Neuronal stem cell (in vitro differentiated cells): Measurements from ENCODE around the gene TMC3.

Experiments
- DNase-seq: peaks from one replicate; pipeline ENCODE4 v3.0.0-alpha.2; 2013; ENCODE audit warnings: low spot score
- H2AFZ ChIP-seq: one replicate; pipeline ENCODE4 v1.6.1; 2013; ENCODE audit warnings: mild to moderate bottlenecking, low read length, inconsistent platforms
- H2AK5ac ChIP-seq: 2 replicates; pipeline ENCODE4 v1.6.1; 2013; ENCODE audit warnings: low read depth, mild to moderate bottlenecking, inconsistent platforms, low read length, moderate library complexity, mixed read lengths
- H2BK120ac ChIP-seq: 2 replicates; pipeline ENCODE4 v1.6.1; 2013; ENCODE audit warnings: low read depth, mild to moderate bottlenecking, inconsistent platforms, low read length, moderate library complexity, mixed read lengths
- H2BK12ac ChIP-seq: one replicate; pipeline ENCODE4 v1.6.1; 2013; ENCODE audit warnings: low read length, inconsistent platforms
- H2BK15ac ChIP-seq: 2 replicates; pipeline ENCODE4 v1.6.1; 2013; ENCODE audit warnings: mild to moderate bottlenecking, low read length, inconsistent platforms, mixed read lengths
- H2BK5ac ChIP-seq: one replicate; pipeline ENCODE4 v1.6.1; 2013; ENCODE audit warnings: inconsistent platforms, mild to moderate bottlenecking, low read length, moderate library complexity
- H3K14ac ChIP-seq: one replicate; pipeline ENCODE4 v1.6.1; 2013; ENCODE audit warnings: low read length, inconsistent platforms
- H3K18ac ChIP-seq: 2 replicates; pipeline ENCODE4 v1.6.1; 2013; ENCODE audit warnings: low read length, inconsistent platforms
- H3K23ac ChIP-seq: 2 replicates; pipeline ENCODE4 v1.6.1; 2013; ENCODE audit warnings: low read depth, mild to moderate bottlenecking, mixed read lengths, low read length, inconsistent platforms; ENCODE audit not compliant: poor library complexity
- H3K27ac ChIP-seq: replicated peaks from 3 replicates; pipeline ENCODE4 v1.5.1; 2013; ENCODE audit warnings: low read length, inconsistent platforms
- H3K27me3 ChIP-seq, 3 experiments: 2 replicates each; pipeline ENCODE4 v1.6.1; 2013; ENCODE audit warnings: low read length in 3 of 3, mild to moderate bottlenecking in 2 of 3, inconsistent platforms in 1 of 3, low read depth in 1 of 3, mixed read lengths in 1 of 3, moderate library complexity in 1 of 3; ENCODE audit not compliant: control insufficient read depth in 3 of 3, insufficient read depth in 3 of 3
- H3K36me3 ChIP-seq, 2 donors: replicated peaks in 1 of 2; 2 replicates each; pipeline ENCODE4 v1.6.1; 2013; ENCODE audit warnings: low read length in 2 of 2; ENCODE audit not compliant: control insufficient read depth in 2 of 2, insufficient read depth in 2 of 2
- H3K4ac ChIP-seq: 2 replicates; pipeline ENCODE4 v1.6.1; 2013; ENCODE audit warnings: inconsistent platforms, mild to moderate bottlenecking, low read length, moderate library complexity
- H3K4me1 ChIP-seq, 2 donors: 1 replicate in 1 of 2; 2 replicates in 1 of 2; pipeline ENCODE4 v1.6.1; 2013; ENCODE audit warnings: low read length in 2 of 2, low read depth in 1 of 2; ENCODE audit not compliant: control insufficient read depth in 2 of 2, insufficient read depth in 1 of 2
- H3K4me2 ChIP-seq: one replicate; pipeline ENCODE4 v1.6.1; 2013; ENCODE audit warnings: mild to moderate bottlenecking, low read length, inconsistent platforms; ENCODE audit not compliant: insufficient read depth, poor library complexity, severe bottlenecking
- H3K4me3 ChIP-seq, 2 donors: 2 replicates each; pipeline ENCODE4 v1.5.1; 2013; ENCODE audit warnings: low read length in 2 of 2, mild to moderate bottlenecking in 2 of 2, inconsistent platforms in 1 of 2, moderate library complexity in 1 of 2
- H3K79me1 ChIP-seq: one replicate; pipeline ENCODE4 v1.6.1; 2013; ENCODE audit warnings: low read depth, mild to moderate bottlenecking, inconsistent platforms, low read length, moderate library complexity
- H3K9ac ChIP-seq: one replicate; pipeline ENCODE4 v1.6.1; 2013; ENCODE audit warnings: mild to moderate bottlenecking, low read depth, low read length, inconsistent platforms; ENCODE audit not compliant: poor library complexity
- H3K9me3 ChIP-seq, 2 donors: replicated peaks in 1 of 2; 2 replicates each; pipeline versions ENCODE3 to v1.6.1; 2013; ENCODE audit warnings: low read length in 2 of 2, mild to moderate bottlenecking in 2 of 2, inconsistent platforms in 1 of 2, low read depth in 1 of 2, mixed read lengths in 1 of 2, moderate library complexity in 1 of 2; ENCODE audit not compliant: control insufficient read depth in 2 of 2, insufficient read depth in 1 of 2
- H4K8ac ChIP-seq: one replicate; pipeline ENCODE4 v1.6.1; 2013; ENCODE audit warnings: low read depth, mild to moderate bottlenecking, inconsistent platforms, low read length, moderate library complexity
- H4K91ac ChIP-seq: one replicate; pipeline ENCODE4 v1.6.1; 2013; ENCODE audit warnings: low read length, low read depth, mild to moderate bottlenecking, inconsistent platforms; ENCODE audit not compliant: poor library complexity
- WGBS, 2 donors: extraction: QIAGEN DNeasy Blood & Tissue Kit; methylation state at CpG; one replicate each; pipeline ENCODE4 v1.1.7; 2013; ENCODE audit warnings: missing lambda C conversion rate in 2 of 2, mixed read lengths in 1 of 2; ENCODE audit not compliant: insufficient read length in 2 of 2, insufficient replicate concordance in 1 of 2; ENCODE audit errors: extremely low coverage in 2 of 2; 5-methylcytosine and 5-hydroxymethylcytosine counted together

TMC3 gene

GRCh38 chr15:81346611-81347010, 27.4 kb downstream of the TMC3 start:
- H2BK12ac ChIP-seq = no peak overlapping the region
- no peaks in the 10 kb centered on the region for H3K4me1 ChIP-seq
- H3K79me1 ChIP-seq = no peaks in the 10 kb centered on the region
- H3K14ac ChIP-seq = no peak overlapping the region
- no peak overlapping the region for H2BK5ac ChIP-seq
- H3K4me3 ChIP-seq = no peak overlapping the region
- H2BK120ac ChIP-seq = no peak overlapping the region
- no peak overlapping the region for H3K23ac ChIP-seq
- no peak overlapping the region for H4K91ac ChIP-seq
- H3K27ac ChIP-seq = no peak overlapping the region
- no peaks in the 10 kb centered on the region for H3K27me3 ChIP-seq
- no peak overlapping the region for H2BK15ac ChIP-seq
- H3K9ac ChIP-seq = no peak overlapping the region
- H3K4ac ChIP-seq = no peak overlapping the region
- no peak overlapping the region for H3K18ac ChIP-seq
- no peak overlapping the region for H3K4me2 ChIP-seq
- H3K36me3 ChIP-seq = no peaks in the 10 kb centered on the region
- no peak for DNase-seq
- no peak overlapping the region for H2AK5ac ChIP-seq
- H2AFZ ChIP-seq = no peak overlapping the region
- H4K8ac ChIP-seq = no peak overlapping the region
- H3K9me3 ChIP-seq = no peaks in the 10 kb centered on the region
- WGBS, 2 donors = no CpG with 5 or more reads among the region's 2 CpGs

DNA sequence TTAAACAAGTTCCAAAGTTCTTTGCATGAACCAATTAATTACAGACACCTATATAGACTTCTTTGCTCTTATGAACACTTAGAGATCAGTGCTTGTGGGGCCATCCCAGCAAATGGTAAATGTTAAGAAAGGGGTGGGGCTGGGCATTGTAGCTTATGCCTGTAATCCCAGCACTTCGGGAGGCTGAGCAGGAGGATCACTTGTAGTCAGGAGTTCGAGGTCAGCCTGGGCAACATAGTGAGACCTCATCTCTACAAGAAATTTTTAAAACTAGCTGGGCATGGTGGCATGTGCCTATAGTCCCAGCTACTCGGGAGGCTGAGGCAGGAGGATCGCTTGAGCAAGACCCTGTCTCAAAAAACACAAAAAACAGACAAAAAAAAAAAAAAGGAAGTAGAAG, 30.6 kb downstream of the TMC3 start:
- no peak overlapping the region for H2BK120ac ChIP-seq
- no peak overlapping the region for H2BK5ac ChIP-seq
- no peak overlapping the region for H2BK12ac ChIP-seq
- H3K4ac ChIP-seq = no peak overlapping the region
- H3K9ac ChIP-seq = no peak overlapping the region
- no peak for DNase-seq
- no CpG with 5 or more reads among the region's 4 CpGs for WGBS, 2 donors
- no peak overlapping the region for H4K91ac ChIP-seq
- H3K14ac ChIP-seq = no peak overlapping the region
- H3K27me3 ChIP-seq = no peaks in the 10 kb centered on the region
- H3K4me2 ChIP-seq = no peak overlapping the region
- H3K36me3 ChIP-seq = no peaks in the 10 kb centered on the region
- H3K4me3 ChIP-seq = no peak overlapping the region
- H3K27ac ChIP-seq = no peak overlapping the region
- H3K23ac ChIP-seq = no peak overlapping the region
- no peak overlapping the region for H2BK15ac ChIP-seq
- no peak overlapping the region for H2AK5ac ChIP-seq
- H3K79me1 ChIP-seq = no peaks in the 10 kb centered on the region
- no peak overlapping the region for H3K18ac ChIP-seq
- H3K9me3 ChIP-seq = no peaks in the 10 kb centered on the region
- H3K4me1 ChIP-seq = no peaks in the 10 kb centered on the region
- no peak overlapping the region for H2AFZ ChIP-seq
- no peak overlapping the region for H4K8ac ChIP-seq

DNA sequence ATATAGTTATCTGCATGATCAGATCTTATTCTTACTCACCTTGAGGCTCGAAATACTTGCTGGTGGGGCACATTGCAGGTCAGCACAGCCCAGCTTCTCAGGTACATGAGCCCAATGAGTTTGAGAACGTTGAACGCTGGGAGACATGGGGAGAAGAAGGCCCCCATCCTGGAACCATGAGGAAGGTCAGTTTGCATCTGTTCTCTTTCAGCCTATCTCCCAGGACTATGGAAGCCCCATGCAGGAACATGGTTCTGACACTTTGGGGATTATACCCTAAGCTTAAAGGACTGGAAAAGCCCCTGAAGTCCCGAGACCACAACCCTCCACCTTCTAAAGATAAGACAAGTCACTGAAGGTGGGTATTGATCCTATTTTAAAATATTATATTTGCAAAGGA, 32.7 kb downstream of the TMC3 start:
- Histone ChIP-seq H2BK5ac (no peak overlapping the region), H2AFZ (no peak overlapping the region), H3K4me1 (no peaks in the 10 kb centered on the region), H3K4me2 (no peak overlapping the region), H2BK120ac (no peak overlapping the region), H3K18ac (no peak overlapping the region), H3K4ac (no peak overlapping the region), H2BK15ac (no peak overlapping the region), H3K9me3 (no peaks in the 10 kb centered on the region), H2AK5ac (no peak overlapping the region), H3K23ac (no peak overlapping the region), H2BK12ac (no peak overlapping the region), H4K91ac (no peak overlapping the region), H3K79me1 (no peaks in the 10 kb centered on the region), H3K14ac (no peak overlapping the region), H3K4me3 (no peak overlapping the region), H3K27me3 (no peaks in the 10 kb centered on the region), H3K36me3 (no peaks in the 10 kb centered on the region), H3K27ac (no peak overlapping the region), H4K8ac (no peak overlapping the region), H3K9ac (no peak overlapping the region)
- no peak for DNase-seq
- WGBS, 2 donors = no CpG with 5 or more reads among the region's 4 CpGs

- no peak overlapping the region for H3K4me3 ChIP-seq
- H2BK12ac ChIP-seq = no peak overlapping the region
- H3K9ac ChIP-seq = no peak overlapping the region
- H2AFZ ChIP-seq = no peak overlapping the region
- H3K36me3 ChIP-seq = no peaks in the 10 kb centered on the region
- H3K14ac ChIP-seq = no peak overlapping the region
- no CpG with 5 or more reads among the region's 4 CpGs for WGBS, 2 donors
- H3K27ac ChIP-seq = no peak overlapping the region
- no peak overlapping the region for H3K4ac ChIP-seq
- DNase-seq = no peak
- no peak overlapping the region for H4K8ac ChIP-seq
- H3K23ac ChIP-seq = no peak overlapping the region
- no peak overlapping the region for H2AK5ac ChIP-seq
- H2BK5ac ChIP-seq = no peak overlapping the region
- H4K91ac ChIP-seq = no peak overlapping the region
- no peak overlapping the region for H3K18ac ChIP-seq
- no peak overlapping the region for H3K4me2 ChIP-seq
- no peak overlapping the region for H2BK120ac ChIP-seq
- no peaks in the 10 kb centered on the region for H3K9me3 ChIP-seq
- H3K27me3 ChIP-seq = peaks cover 0 to 2% (median 0%) of the 10 kb centered on the region in 3 experiments
- H3K4me1 ChIP-seq = peaks cover 0 to 2% of the 10 kb centered on the region in 2 donors
- H3K79me1 ChIP-seq = no peaks in the 10 kb centered on the region
- H2BK15ac ChIP-seq = no peak overlapping the region
These were observed 34.2 kb downstream of the TMC3 start for GRCh38 chr15:81339851-81340250.
